ENCODE data around the gene ECI2. TPM values are rescaled to one million over a fixed set of nuclear protein-coding genes. Genes with fewer than 3 reads are reported as not detected.
A peak's percentile ranks its signal among the peaks of the same experiment; 100 is the strongest.

Gene ECI2
- total and polyA plus RNA-seq, 2 of the 13 experiments (the other 11 are each of a cell fraction or from before 2014, with no cell fraction given) = 78.5 to 228 TPM

GRCh38 chr6:4134841-4135664, at the start of gene ECI2 (continued):
- TF ChIP-seq, protein P1, sequence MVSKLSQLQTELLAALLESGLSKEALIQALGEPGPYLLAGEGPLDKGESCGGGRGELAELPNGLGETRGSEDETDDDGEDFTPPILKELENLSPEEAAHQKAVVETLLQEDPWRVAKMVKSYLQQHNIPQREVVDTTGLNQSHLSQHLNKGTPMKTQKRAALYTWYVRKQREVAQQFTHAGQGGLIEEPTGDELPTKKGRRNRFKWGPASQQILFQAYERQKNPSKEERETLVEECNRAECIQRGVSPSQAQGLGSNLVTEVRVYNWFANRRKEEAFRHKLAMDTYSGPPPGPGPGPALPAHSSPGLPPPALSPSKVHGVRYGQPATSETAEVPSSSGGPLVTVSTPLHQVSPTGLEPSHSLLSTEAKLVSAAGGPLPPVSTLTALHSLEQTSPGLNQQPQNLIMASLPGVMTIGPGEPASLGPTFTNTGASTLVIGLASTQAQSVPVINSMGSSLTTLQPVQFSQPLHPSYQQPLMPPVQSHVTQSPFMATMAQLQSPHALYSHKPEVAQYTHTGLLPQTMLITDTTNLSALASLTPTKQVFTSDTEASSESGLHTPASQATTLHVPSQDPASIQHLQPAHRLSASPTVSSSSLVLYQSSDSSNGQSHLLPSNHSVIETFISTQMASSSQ (IDR thresholded peaks at IDR 0.05; ENCODE audit: low read depth) = no peak
- TF ChIP-seq, protein P1 (CRISPR knock-in tag; IDR thresholded peaks at IDR 0.05; ENCODE audit: borderline replicate concordance) = no peak
- TF ChIP-seq HNRNPH1 (optimal IDR thresholded peaks at IDR 0.05; ENCODE audit: low read depth, low read length) (no peak), ZNF335 (CRISPR knock-in tag; IDR thresholded peaks at IDR 0.05) (no peak; the same call in 1 of the 2 replicates), MAX (IDR thresholded peaks at IDR 0.05) (peak; percentile 69), ZNF644 (CRISPR knock-in tag; IDR thresholded peaks at IDR 0.05; ENCODE audit: low read depth) (no peak), ZNF672 (CRISPR knock-in tag; IDR thresholded peaks at IDR 0.05) (no peak), CTCF (CRISPR knock-in tag; IDR thresholded peaks at IDR 0.05) (peak; percentile 41), BCL6 (CRISPR knock-in tag; IDR thresholded peaks at IDR 0.05) (peak; percentile 38; the same call in 1 of the 2 replicates), ZNF775 (CRISPR knock-in tag; IDR thresholded peaks at IDR 0.05; ENCODE audit: borderline replicate concordance) (no peak), ZNF552 (CRISPR knock-in tag; IDR thresholded peaks at IDR 0.05; ENCODE audit: borderline replicate concordance) (0 out of 2 replicates have a peak, but pooled peaks have one; percentile 51), YEATS4 (CRISPR knock-in tag; IDR thresholded peaks at IDR 0.05; ENCODE audit: borderline replicate concordance) (0 out of 2 replicates have a peak, but pooled peaks have one; percentile 37), MLX (CRISPR knock-in tag; IDR thresholded peaks at IDR 0.05) (no peak), HNF4G (IDR thresholded peaks at IDR 0.05; ENCODE audit: borderline replicate concordance, low read depth, low read length) (peak; percentile 27; the same call in 1 of the 2 replicates), HNF4G (CRISPR knock-in tag; IDR thresholded peaks at IDR 0.05; ENCODE audit: borderline replicate concordance, low read depth) (no peak), ZMAT3 (CRISPR knock-in tag; conservative IDR thresholded peaks at IDR 0.05) (peak; percentile 89), CBX1 (IDR thresholded peaks at IDR 0.05; ENCODE audit: low read depth) (no peak), ATF7 (IDR thresholded peaks at IDR 0.05) (no peak), ATF7 (CRISPR knock-in tag; IDR thresholded peaks at IDR 0.05) (no peak), RAD51 (IDR thresholded peaks at IDR 0.05; ENCODE audit: borderline replicate concordance) (no peak), LCORL (IDR thresholded peaks at IDR 0.05) (no peak), LCORL (CRISPR knock-in tag; IDR thresholded peaks at IDR 0.05) (peak; percentile 69)

Data from HepG2 (cell line).